Effector memory CD4-positive, alpha-beta T cell (primary cell): ENCODE results near the gene ZNF441.
"Not testable (repeated sequence)": the region's sequence is repeated elsewhere in the genome, so short reads cannot be mapped to it uniquely, and the experiment has no call there.

Experiments
- DNase-seq, 3 donors: peaks; one replicate each; pipeline ENCODE4 v3.0.0-alpha.2; 2020
- H3K27ac ChIP-seq: 2 replicates; pipeline ENCODE4 v1.7.0; 2013; ENCODE audit warnings: mild to moderate bottlenecking, low read length, moderate library complexity; ENCODE audit not compliant: insufficient read depth, poor library complexity, severe bottlenecking
- H3K27me3 ChIP-seq: replicated peaks from 2 replicates; pipeline ENCODE4 v1.7.0; 2013; ENCODE audit warnings: mild to moderate bottlenecking, low read length; ENCODE audit not compliant: insufficient read depth, control insufficient read depth, poor library complexity, severe bottlenecking
- H3K36me3 ChIP-seq: 2 replicates; pipeline ENCODE4 v1.7.0; 2013; ENCODE audit warnings: mild to moderate bottlenecking, low read length, moderate library complexity; ENCODE audit not compliant: control insufficient read depth, insufficient read depth
- H3K4me1 ChIP-seq: 2 replicates; pipeline ENCODE4 v1.7.0; 2013; ENCODE audit warnings: low read length, mild to moderate bottlenecking; ENCODE audit not compliant: control insufficient read depth, insufficient read depth, poor library complexity, severe bottlenecking
- H3K4me3 ChIP-seq: 2 replicates; pipeline ENCODE4 v1.7.0; 2013; ENCODE audit warnings: low read length, low read depth, mild to moderate bottlenecking; ENCODE audit not compliant: insufficient read depth, poor library complexity, severe bottlenecking
- H3K9me3 ChIP-seq: 2 replicates; pipeline ENCODE4 v1.7.0; 2013; ENCODE audit warnings: mild to moderate bottlenecking, low read length, moderate library complexity; ENCODE audit not compliant: control insufficient read depth

Gene ZNF441

DNA sequence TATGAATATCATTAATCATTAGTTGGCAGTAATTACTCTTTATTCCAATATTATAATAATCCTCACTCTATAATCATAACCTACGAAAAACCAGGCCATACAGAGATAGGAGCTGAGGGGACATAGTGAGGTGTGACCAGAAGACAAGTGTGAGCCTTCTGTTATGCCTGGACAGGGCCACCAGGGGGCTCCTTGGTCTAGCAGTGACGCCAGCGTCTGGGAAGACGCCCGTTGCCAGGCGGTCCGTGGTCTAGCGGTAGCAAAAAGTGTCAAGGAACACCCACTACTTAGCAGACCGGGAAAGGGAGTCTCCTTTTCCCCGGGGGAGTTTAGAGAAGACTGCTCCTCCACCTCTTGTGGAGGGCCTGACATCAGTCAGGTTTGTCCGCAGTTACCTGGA is 4.7 kb downstream of the ZNF441 start:
- not testable (repeated sequence) for DNase-seq, H3K36me3 ChIP-seq, H3K4me1 ChIP-seq, H3K27me3 ChIP-seq, H3K4me3 ChIP-seq, H3K27ac ChIP-seq
- peaks cover 15% of the 10 kb centered on the region for H3K9me3 ChIP-seq

DNA sequence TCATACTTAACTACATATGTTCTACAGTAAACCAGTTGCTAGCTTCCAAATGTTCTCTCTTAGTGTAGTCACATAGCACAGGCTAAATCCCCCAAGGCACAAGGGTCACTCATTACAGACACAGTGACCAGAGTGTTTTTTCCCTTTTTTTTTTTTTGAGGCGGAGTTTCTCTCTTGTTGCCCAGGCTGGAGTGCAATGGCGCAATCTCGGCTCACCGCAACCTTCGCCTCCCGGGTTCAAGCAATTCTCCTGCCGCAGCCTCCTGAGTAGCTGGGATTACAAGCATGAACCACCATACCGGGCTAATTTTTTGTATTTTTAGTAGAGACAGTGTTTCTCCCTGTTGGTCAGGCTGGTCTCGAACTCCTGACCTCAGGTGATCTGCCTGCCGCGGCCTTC is 9.9 kb downstream of the ZNF441 start:
- H3K4me3 ChIP-seq, H3K27ac ChIP-seq, H3K4me1 ChIP-seq, H3K27me3 ChIP-seq, DNase-seq: not testable (repeated sequence)
- Histone ChIP-seq H3K9me3 (peaks cover 34% of the 10 kb centered on the region), H3K36me3 (peaks cover 51% of the 10 kb centered on the region)

DNA sequence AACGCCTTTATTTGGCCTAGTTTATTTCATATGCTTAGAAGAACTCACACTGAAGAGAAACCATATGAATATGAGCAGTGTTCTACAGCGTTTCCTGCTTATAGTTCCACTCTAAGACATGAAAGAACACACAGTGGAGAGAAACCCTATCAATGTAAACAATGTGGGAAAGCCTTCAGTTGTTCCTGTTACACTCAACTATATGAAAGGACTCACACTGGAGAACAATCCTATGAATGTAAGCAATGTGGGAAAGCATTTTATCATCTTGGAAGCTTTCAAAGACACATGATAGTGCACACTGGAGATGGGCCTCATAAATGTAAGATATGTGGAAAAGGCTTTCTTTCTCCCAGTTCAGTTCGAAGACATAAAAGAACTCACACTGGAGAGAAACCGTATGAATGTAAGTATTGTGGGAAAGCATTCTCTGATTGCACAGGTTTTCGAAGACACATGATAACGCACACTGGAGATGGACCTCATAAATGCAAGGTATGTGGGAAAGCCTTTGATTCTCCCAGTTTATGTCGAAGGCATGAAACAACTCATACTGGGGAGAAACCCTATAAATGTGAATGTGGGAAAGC is 13.7 kb downstream of the ZNF441 start:
- DNase-seq, result no peak
- H3K27me3 ChIP-seq, result no peaks in the 10 kb centered on the region
- H3K4me1 ChIP-seq, result no peaks in the 10 kb centered on the region
- peaks cover 51% of the 10 kb centered on the region for H3K36me3 ChIP-seq
- H3K4me3 ChIP-seq, result no peak overlapping the region
- H3K27ac ChIP-seq, result no peak overlapping the region
- H3K9me3 ChIP-seq, result peaks cover 53% of the 10 kb centered on the region

DNA sequence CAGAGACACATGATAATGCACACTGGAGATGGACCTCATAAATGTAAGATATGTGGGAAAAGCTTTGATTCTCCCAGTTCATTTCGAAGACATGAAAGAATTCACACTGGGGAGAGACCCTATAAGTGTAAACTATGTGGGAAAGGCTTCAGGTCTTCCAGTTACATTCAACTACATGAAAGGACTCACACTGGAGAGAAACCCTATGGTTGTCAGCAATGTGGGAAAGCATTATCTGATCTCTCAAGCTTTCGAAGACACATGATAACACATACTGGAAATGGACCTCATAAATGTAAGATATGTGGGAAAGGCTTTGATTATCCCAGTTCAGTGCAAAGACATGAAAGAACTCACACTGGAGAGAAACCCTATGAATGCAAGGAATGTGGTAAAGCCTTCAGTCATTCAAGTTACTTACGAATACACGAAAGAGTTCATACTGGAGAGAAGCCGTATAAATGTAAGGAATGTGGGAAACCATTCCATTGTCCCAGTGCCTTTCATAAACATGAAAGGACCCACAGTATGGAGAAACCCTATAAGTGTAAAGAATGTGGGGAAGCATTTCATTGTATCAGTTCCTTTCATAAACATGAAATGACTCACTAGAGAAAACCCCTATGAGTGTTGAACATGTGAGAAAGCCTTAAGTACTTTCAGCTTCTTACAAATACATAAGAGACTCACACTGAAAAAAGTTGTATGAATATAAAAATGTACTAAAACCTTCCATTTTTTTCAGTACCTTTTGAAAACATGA is 14.7 kb downstream of the ZNF441 start:
- Histone ChIP-seq H3K4me1 (no peaks in the 10 kb centered on the region), H3K36me3 (peaks cover 48% of the 10 kb centered on the region), H3K9me3 (peaks cover 44% of the 10 kb centered on the region), H3K27ac (no peak overlapping the region), H3K27me3 (no peaks in the 10 kb centered on the region), H3K4me3 (peak overlapping the region; percentile 0)
- no peak for DNase-seq

DNA sequence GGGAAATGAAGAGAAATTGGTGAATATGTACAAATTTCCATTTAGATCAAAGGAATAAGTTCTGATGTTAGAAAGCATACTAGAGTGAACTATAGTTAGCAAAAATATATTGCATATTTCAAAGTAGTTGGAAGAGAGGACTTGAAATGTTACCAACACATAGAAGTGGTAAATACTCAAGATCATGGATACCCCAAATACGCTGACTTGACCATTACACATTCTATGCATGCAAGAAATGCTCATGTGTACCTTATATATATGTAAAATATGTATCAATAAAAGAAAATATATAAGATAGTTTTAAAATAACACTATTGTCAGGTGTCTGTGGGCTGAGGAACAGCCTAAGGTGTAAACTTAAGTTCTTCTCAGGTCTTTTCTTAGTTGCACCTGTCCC is 17.0 kb downstream of the ZNF441 start:
- peaks cover 28% of the 10 kb centered on the region for H3K36me3 ChIP-seq
- H3K27ac ChIP-seq, result no peak overlapping the region
- H3K4me1 ChIP-seq, result no peaks in the 10 kb centered on the region
- no peaks in the 10 kb centered on the region for H3K27me3 ChIP-seq
- no peak overlapping the region for H3K4me3 ChIP-seq
- DNase-seq, result no peak
- H3K9me3 ChIP-seq, result peaks cover 51% of the 10 kb centered on the region

DNA sequence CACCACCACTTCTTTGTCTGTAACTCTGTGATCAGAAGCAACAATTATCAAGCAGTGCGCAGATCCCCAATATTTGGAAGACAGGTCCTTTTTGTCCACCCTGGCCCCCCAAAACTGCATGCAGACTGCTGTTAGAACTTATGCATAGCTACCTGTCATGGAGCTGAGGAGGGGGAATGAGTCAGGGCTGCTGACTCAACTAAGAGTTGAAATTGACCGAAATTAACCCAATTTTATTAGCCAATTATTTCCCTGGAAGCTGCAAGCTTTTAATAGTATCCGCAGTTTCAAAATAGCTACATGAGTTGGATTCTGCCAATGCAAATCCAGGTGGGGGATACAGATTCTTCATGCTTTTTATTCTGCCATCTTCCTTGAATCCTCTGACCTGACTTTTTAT is 17.6 kb downstream of the ZNF441 start:
- H3K36me3 ChIP-seq, result peaks cover 22% of the 10 kb centered on the region
- DNase-seq, result no peak
- no peak overlapping the region for H3K27ac ChIP-seq
- no peaks in the 10 kb centered on the region for H3K4me1 ChIP-seq
- no peaks in the 10 kb centered on the region for H3K27me3 ChIP-seq
- peaks cover 52% of the 10 kb centered on the region for H3K9me3 ChIP-seq
- H3K4me3 ChIP-seq, result no peak overlapping the region

DNA sequence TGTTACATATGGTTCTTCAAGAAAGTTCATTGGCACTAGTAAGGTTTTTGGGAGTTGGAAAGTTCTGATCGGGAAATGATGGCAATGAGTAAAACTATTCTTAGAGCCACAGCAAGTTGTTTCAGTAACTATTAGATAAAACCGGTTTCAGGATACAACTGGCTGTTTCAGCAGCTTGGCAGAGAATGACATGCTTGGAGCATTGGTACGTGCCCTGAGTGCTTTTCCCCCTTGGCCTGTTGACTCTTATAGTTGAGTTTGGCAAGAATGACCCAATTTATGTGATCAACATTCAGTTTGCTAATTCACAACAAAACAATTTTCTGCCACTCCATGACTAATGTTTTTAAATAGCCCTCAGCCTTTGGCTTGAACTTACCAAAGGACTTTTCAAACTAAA is 20.7 kb downstream of the ZNF441 start:
- no peaks in the 10 kb centered on the region for H3K4me1 ChIP-seq
- no peak overlapping the region for H3K27ac ChIP-seq
- H3K4me3 ChIP-seq, result no peak overlapping the region
- no peaks in the 10 kb centered on the region for H3K36me3 ChIP-seq
- no peak for DNase-seq
- peaks cover 26% of the 10 kb centered on the region for H3K9me3 ChIP-seq
- H3K27me3 ChIP-seq, result no peaks in the 10 kb centered on the region

DNA sequence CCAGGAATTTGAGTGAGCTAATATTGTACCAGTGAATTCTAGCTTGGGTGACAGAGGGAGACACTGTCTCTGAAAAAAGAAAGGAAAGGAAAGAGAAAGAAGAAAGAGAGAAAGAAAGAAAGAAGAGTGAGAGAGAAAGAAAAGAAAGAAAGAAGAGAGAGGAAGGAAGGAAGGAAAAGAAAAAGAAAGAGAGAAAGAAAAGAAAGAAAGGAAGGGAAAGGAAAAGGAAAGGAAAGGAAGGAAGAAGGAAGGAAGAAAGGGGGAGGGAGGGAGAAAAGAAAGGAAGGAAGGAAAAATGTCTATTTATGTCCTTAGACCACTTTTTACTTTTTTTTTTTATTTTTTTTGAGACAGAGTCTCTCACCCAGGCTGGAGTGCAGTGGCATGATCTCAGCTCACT is 26.1 kb downstream of the ZNF441 start:
- Histone ChIP-seq H3K4me1 (peaks cover 5% of the 10 kb centered on the region), H3K4me3 (no peak overlapping the region), H3K27ac (no peak overlapping the region), H3K36me3 (no peaks in the 10 kb centered on the region), H3K27me3 (no peaks in the 10 kb centered on the region), H3K9me3 (peaks cover 11% of the 10 kb centered on the region)
- DNase-seq, result no peak

DNA sequence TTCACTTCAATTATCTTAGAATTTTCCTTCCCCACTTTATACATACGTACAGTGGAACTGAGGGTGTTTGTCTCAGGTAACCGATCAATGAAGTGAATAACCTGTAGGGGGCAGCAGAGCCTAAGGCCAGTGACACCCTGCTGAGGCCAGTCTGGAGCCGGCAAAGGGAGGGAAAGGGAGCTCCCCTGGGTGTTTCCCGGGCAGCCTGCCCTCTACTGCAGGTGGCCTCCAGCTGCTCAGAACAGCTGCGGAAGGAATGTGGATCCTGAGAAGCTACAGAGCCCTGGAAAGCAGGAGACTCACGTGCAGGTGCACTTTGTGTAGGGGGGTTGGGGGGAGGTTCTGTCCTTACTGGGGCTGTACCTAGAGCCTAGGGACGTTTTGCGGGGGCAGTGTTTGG is 30.7 kb downstream of the ZNF441 start:
- no peak overlapping the region for H3K4me3 ChIP-seq
- H3K9me3 ChIP-seq, result no peaks in the 10 kb centered on the region
- no peaks in the 10 kb centered on the region for H3K27me3 ChIP-seq
- H3K36me3 ChIP-seq, result no peaks in the 10 kb centered on the region
- peaks cover 11% of the 10 kb centered on the region for H3K4me1 ChIP-seq
- H3K27ac ChIP-seq, result no peak overlapping the region
- DNase-seq, result peak; percentile 57 to 71 (median 57)
